LNCAP (cell line): ENCODE data around the gene FAM209B.

Source experiments
- TF ChIP-seq, protein P1 (sequence below): fragments of 450-650 bp; IDR thresholded peaks from 2 replicates; pipeline ENCODE4 v1.5.1; 2017; ENCODE audit warnings: mild to moderate bottlenecking

Gene FAM209B

DNA sequence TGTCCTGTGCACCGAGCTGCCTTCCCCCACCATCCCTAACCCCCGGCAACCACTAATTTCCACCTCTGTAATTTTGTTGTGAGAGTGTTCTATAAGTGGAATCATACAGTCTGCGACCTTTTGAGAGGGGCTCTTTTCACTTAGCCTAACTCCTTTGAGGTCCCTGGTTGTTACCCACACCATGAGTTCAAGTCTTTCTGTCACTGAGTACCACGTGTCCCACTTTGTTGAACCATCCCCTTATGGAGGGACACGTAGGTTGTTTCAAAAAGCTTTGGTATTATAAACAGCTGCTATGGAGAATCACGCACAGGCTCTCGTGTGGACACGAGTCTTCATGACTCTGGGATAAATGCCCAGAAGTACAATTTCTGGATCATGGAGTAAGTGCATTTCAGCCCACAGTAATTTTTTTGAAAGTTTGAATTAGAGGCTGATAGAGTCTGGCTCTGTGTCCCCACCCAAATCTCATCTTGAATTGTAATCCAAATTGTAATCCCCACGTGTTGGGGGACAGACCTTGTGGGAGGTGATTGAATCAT lies 9.5 kb downstream of the FAM209B start:
- TF ChIP-seq, protein P1, sequence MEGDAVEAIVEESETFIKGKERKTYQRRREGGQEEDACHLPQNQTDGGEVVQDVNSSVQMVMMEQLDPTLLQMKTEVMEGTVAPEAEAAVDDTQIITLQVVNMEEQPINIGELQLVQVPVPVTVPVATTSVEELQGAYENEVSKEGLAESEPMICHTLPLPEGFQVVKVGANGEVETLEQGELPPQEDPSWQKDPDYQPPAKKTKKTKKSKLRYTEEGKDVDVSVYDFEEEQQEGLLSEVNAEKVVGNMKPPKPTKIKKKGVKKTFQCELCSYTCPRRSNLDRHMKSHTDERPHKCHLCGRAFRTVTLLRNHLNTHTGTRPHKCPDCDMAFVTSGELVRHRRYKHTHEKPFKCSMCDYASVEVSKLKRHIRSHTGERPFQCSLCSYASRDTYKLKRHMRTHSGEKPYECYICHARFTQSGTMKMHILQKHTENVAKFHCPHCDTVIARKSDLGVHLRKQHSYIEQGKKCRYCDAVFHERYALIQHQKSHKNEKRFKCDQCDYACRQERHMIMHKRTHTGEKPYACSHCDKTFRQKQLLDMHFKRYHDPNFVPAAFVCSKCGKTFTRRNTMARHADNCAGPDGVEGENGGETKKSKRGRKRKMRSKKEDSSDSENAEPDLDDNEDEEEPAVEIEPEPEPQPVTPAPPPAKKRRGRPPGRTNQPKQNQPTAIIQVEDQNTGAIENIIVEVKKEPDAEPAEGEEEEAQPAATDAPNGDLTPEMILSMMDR: no peak

DNA sequence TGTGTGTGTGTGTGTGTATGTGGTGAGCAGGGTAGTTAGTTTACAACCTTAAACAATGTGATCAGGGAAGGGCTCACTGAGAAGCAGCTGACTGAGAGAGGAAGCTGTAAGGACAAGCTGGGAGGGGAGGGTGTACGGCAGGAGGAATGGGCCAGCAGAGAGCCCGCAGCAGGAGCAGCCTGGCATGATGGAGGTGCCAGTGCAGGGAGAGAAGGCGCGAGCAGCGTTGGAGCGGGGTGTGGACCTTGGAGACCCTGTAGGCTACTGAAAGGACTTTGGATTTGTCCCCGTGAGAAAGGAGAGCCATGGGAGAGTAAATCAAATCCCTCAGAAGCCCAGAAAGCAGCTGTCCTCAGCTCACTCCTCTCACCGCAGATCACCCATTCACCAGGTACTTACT lies 18.5 kb downstream of the FAM209B start:
- TF ChIP-seq, protein P1: no peak

DNA sequence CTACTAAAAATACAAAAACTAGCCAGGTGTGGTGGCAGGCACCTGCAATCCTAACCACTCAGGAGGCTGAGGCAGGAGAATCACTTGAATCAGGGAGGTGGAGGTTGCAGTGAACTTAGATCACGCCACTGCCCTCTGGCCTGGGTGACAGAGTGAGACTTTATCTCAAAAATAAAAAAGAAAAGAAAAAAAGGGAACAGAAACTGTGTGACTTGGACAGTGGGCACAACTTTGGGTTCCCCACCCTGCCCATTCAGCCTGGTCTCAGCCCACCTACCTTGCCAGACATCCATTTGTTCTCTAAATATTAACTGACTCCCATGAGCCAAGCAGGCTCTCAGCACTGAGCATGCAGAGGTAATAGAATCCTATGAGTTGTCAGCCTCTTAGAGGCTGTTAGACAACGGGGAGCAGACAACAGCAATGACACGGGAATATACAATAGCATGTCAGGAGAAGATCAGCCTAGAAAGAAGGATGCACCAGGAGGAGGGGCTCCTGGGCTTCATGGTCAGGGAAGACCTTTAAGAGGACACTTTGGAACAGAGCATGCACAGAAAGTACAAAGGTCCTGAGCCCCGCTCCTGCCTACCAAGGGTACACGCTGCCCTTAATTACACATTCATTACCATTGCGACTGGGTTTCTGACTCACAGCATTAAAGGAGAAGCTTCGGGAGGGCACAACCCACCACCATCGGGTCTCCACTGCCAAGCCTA lies 20.0 kb downstream of the FAM209B start:
- TF ChIP-seq, protein P1: no peak

DNA sequence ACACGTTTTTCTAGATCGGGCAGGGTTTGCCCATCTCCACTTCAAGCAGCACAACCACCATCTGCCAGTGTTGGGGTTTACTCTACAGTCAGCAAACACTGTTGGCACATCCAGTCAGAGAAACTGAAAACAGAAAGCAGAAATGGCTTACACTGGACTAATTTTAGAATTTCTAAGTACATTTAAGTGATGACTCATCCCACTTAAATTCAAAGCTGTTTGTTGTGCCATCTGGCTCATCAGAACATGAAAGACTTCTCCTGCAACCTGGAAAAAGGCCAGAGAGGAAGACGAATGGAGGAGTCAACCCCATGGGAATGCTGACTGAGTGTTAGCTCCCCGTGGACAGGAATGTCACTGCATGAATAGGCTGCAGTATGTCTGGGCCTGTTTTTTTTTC lies 21.8 kb downstream of the FAM209B start:
- TF ChIP-seq, protein P1: no peak

DNA sequence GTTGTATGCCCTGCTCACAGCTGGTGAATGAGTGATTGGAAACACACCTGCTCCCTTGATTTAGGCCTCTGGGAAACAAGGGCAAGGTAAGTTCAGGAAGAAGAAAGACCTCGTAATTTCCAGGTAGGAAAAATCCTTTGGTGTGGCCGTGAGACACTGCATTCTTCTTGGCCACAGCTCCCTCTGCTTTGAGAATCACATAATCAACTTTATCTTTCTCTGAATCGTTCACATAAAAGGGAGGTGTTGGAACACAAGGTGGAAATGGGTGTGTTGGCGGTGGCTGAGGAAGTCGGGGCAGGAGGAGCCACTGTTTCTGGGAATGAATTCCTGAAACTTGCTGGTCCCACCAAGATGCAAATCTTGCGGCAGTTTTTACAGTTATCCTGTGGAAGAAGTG lies 25.9 kb downstream of the FAM209B start:
- TF ChIP-seq, protein P1: no peak

DNA sequence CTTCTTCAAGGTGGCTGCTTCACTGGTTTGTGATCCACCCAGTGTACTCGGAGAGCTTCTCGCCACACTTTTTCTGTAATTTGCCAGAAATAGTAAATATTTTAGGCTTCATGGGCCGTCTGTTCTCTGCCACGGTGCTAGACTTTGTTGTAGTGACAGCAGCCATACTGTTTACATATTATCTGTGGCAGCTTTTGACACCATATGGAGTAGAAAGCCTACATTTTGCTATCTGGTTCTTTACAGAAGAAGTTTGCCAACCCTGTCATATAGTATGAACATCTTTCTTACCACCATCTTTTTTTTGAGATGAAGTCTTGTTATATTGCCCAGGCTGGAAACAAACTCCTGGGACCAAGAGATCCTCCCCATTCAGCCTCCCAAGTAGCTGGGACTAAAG lies 32.5 kb downstream of the FAM209B start:
- TF ChIP-seq, protein P1: no peak

DNA sequence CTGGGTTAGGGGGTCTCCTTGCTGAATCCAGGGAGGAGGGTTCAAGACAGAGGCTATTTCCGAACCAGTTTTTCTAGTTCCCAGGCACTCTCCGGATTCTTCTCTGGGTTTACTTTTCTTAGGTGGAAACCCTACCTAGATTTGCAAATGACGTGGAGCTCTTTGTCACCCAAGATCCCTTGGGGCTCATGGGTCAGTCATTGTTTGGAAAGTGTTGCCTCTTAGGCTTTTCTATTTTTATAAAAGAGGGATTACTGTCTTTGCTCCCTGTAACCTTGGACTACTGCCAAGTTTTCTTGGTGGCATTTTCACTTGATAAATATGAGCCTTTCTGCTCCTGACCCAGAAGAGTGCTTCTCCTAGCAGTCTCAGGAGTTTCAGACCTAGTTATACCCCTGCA lies 33.6 kb downstream of the FAM209B start:
- TF ChIP-seq, protein P1: no peak

DNA sequence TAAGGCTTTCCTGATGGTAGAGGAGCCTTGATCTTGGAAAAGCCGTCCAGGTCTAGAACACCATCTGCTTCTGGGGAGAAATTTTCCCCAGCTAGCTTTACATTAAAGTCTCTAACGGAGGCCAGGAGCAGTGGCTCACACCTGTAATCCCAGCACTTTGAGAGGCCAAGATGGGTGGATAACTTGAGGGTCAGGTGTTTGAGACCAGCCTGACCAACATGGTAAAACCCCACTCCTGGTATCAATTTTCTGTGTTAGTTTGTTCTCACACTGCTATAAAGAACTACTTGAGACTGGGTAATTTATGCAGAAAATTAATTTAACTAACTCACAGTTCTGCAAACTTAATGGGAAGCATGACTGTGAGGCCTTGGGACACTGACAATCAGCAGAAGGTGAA lies 37.8 kb downstream of the FAM209B start:
- TF ChIP-seq, protein P1: no peak
